PC-9 (cell line): ENCODE results near the gene ANO1. TPM values are rescaled to one million over a fixed set of nuclear protein-coding genes. Genes with fewer than 3 reads are reported as not detected.

Experiments used
- BruUV-seq: library from RNA; stranded (reverse); fragments of 400-500 nt; replicated peaks from 2 replicates; lab custom pipeline; 2021; lab: Mats Ljungman, UMichigan
- CTCF ChIA-PET: fragments of 300-600 bp; sonication (Branson Sonifier 250); formaldehyde crosslinking; loops from one replicate; lab custom pipeline; 2022; ENCODE audit warnings: antibody characterized with exemption; lab: Charles Lee
- POLR2A ChIA-PET: fragments of 300-600 bp; sonication (Branson Sonifier 250); formaldehyde crosslinking; loops from one replicate; lab custom pipeline; 2022; ENCODE audit warnings: antibody characterized with exemption; ENCODE audit not compliant: unreplicated experiment; lab: Charles Lee
- DNase-seq, 2 experiments: peaks; one replicate each; pipeline versions ENCODE4 v3.0.0 to v3.0.0-alpha.2; 2015 to 2022; ENCODE audit warnings: mixed read lengths in 1 of 2
- H2AFZ ChIP-seq: fragments of 200-600 bp; sonication (generic); 2 replicates; pipeline ENCODE4 v1.8.1; 2017; ENCODE audit warnings: antibody characterized with exemption
- H3F3A ChIP-seq: fragments of 200-600 bp; sonication (generic); 2 replicates; pipeline ENCODE4 v1.8.1; 2017; ENCODE audit warnings: antibody characterized with exemption, mild to moderate bottlenecking, low read depth; ENCODE audit not compliant: insufficient read depth
- H3K27ac ChIP-seq: fragments of 200-600 bp; sonication (generic); 2 replicates; pipeline ENCODE4 v1.6.1; 2016; ENCODE audit warnings: mixed run types
- H3K27me3 ChIP-seq: fragments of 200-600 bp; sonication (generic); 2 replicates; pipeline ENCODE4 v1.6.1; 2016; ENCODE audit warnings: low read depth, mixed run types; ENCODE audit not compliant: insufficient read depth
- H3K36me3 ChIP-seq: fragments of 200-600 bp; sonication (generic); 2 replicates; pipeline ENCODE4 v1.6.1; 2016; ENCODE audit warnings: low read depth, mixed run types
- H3K4me1 ChIP-seq: fragments of 200-600 bp; sonication (generic); replicated peaks from 2 replicates; pipeline ENCODE4 v1.6.1; 2016; ENCODE audit warnings: mixed run types; ENCODE audit not compliant: insufficient read depth
- H3K4me2 ChIP-seq: fragments of 200-600 bp; sonication (generic); 2 replicates; pipeline ENCODE4 v1.6.1; 2017; ENCODE audit warnings: mixed run types
- H3K4me3 ChIP-seq: fragments of 200-600 bp; sonication (generic); 2 replicates; pipeline ENCODE4 v1.6.1; 2016; ENCODE audit warnings: mixed run types
- H3K79me2 ChIP-seq: fragments of 200-600 bp; sonication (generic); 2 replicates; pipeline ENCODE4 v1.6.1; 2017; ENCODE audit warnings: low read depth, mixed run types
- H3K9me2 ChIP-seq: fragments of 200-600 bp; sonication (generic); 2 replicates; pipeline ENCODE4 v1.8.1; 2017; ENCODE audit warnings: mild to moderate bottlenecking; ENCODE audit not compliant: insufficient read depth
- H3K9me3 ChIP-seq: fragments of 200-600 bp; sonication (generic); 2 replicates; pipeline ENCODE4 v1.8.1; 2016; ENCODE audit warnings: low read depth; ENCODE audit not compliant: insufficient read depth
- H4K20me1 ChIP-seq: fragments of 200-600 bp; sonication (generic); 2 replicates; pipeline ENCODE4 v1.8.1; 2017; ENCODE audit not compliant: insufficient read depth
- EZH2 ChIP-seq: fragments of 200-600 bp; sonication (generic); IDR thresholded peaks from 2 replicates; pipeline ENCODE4 v1.8.0; 2017; ENCODE audit warnings: antibody characterized with exemption, low read depth
- intact Hi-C: fragments of 100-400 bp; cut with micrococcal nuclease; formaldehyde crosslinking; loops from one replicate; pipeline ENCODE4 v1.10.0; 2022; ENCODE audit not compliant: unreplicated experiment
- total RNA-seq: library from RNA; stranded (reverse); gene quantifications from 2 replicates; pipeline ENCODE4 v1.2.3, GENCODE V29; 2021
- TF ChIP-seq, protein P1 (sequence below): fragments of 200-600 bp; sonication (generic); conservative IDR thresholded peaks from 2 replicates; pipeline ENCODE4 v1.6.1; 2017; ENCODE audit warnings: mixed run types, antibody characterized with exemption, mild to moderate bottlenecking, moderate library complexity

Gene ANO1
- total RNA-seq, 1 experiment from 2014 or later = 107 TPM

DNA sequence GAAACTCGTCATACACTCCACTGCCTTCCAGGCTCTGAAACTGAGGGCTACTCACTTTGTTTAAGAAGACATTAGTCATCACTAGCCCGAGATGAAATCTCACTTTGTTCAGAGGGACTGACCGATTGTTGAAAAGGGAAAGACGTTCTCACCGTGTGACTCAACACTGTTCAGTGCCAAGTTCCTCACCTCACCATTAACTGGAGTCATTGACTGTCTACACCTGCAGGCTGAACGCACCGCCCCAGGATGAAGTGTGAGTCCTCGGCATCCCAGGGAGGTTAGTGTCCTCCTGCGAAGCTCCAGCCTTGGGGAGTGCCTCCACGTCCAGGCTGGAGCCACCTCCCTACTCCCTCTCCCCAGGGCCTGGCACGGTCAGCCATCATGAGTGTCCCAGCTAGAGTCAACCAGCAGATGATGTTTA, 155.4 kb downstream of the ANO1 start:
- Histone ChIP-seq H3K4me3 (no peak overlapping the region), H3K36me3 (no peaks in the 10 kb centered on the region), H4K20me1 (no peaks in the 10 kb centered on the region; the same call in 1 of the 2 replicates), H2AFZ (no peak overlapping the region), H3K4me1 (peaks cover 24% of the 10 kb centered on the region), H3K27me3 (no peaks in the 10 kb centered on the region), H3F3A (peaks cover 40% of the 10 kb centered on the region), H3K4me2 (peak overlapping the region; percentile 59), H3K27ac (peak overlapping the region; percentile 97), H3K9me3 (no peaks in the 10 kb centered on the region), H3K9me2 (no peaks in the 10 kb centered on the region), H3K79me2 (no peaks in the 10 kb centered on the region)
- TF ChIP-seq, protein P1, sequence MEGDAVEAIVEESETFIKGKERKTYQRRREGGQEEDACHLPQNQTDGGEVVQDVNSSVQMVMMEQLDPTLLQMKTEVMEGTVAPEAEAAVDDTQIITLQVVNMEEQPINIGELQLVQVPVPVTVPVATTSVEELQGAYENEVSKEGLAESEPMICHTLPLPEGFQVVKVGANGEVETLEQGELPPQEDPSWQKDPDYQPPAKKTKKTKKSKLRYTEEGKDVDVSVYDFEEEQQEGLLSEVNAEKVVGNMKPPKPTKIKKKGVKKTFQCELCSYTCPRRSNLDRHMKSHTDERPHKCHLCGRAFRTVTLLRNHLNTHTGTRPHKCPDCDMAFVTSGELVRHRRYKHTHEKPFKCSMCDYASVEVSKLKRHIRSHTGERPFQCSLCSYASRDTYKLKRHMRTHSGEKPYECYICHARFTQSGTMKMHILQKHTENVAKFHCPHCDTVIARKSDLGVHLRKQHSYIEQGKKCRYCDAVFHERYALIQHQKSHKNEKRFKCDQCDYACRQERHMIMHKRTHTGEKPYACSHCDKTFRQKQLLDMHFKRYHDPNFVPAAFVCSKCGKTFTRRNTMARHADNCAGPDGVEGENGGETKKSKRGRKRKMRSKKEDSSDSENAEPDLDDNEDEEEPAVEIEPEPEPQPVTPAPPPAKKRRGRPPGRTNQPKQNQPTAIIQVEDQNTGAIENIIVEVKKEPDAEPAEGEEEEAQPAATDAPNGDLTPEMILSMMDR = no peak
- TF ChIP-seq EZH2 = no peak
- ChIA-PET CTCF (interaction anchor here (0.6 kb wide), 2 partner anchors 440 to 903 kb away, joined by 4 to 7 read pairs; no protein-coding TSS in a partner anchor), POLR2A (interaction anchor here (0.5 to 0.7 kb wide), 3 partner anchors 11 to 559 kb away, joined by 3 read pairs; no protein-coding TSS in a partner anchor)
- intact Hi-C loops = loop anchor here (1.0 kb wide), 2 partner anchors 11 to 37 kb away; partner anchors contain the start of gene PPFIA1
- no TSS peak for BruUV-seq
- DNase-seq = peak; percentile 96 to 100

DNA sequence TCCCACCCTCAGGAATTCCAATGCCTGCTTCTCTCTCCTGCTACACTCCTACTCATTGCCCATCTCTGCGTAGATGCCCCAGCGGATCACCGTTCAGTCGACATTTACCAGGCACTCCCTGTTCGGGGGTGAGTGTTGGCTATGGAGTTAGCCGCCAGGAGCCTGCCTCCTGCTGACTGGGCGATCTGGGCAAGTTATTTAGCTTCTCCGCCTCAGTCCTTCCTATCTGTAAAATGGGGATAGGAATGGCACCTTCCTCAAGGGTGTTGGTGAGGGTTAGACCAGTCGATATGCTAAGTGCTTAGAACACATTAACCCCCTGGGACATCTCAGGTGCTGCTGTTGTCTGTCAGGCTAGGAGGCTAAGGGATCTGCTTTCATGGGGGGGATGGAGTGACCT, 155.8 kb downstream of the ANO1 start:
- Histone ChIP-seq H3K4me2 (peak overlapping the region; percentile 59), H3K27ac (peak overlapping the region; percentile 97), H3K9me3 (no peaks in the 10 kb centered on the region), H3K9me2 (no peaks in the 10 kb centered on the region), H3K79me2 (no peaks in the 10 kb centered on the region), H3K4me3 (no peak overlapping the region), H3K36me3 (no peaks in the 10 kb centered on the region), H3K4me1 (peaks cover 24% of the 10 kb centered on the region), H2AFZ (no peak overlapping the region), H3K27me3 (no peaks in the 10 kb centered on the region), H4K20me1 (no peaks in the 10 kb centered on the region; the same call in 1 of the 2 replicates), H3F3A (peaks cover 40% of the 10 kb centered on the region)
- CTCF ChIA-PET = interaction anchor here (0.6 kb wide), 1 partner anchor 441 kb away, joined by 7 read pairs; no protein-coding TSS in a partner anchor
- TSS peak; percentile 57 for BruUV-seq
- DNase-seq = no peak
- intact Hi-C loops = loop anchor here (1.0 kb wide), 2 partner anchors 10 to 36 kb away; partner anchors contain the start of gene PPFIA1
- POLR2A ChIA-PET = interaction anchor here (0.5 to 0.7 kb wide), 4 partner anchors 10 to 560 kb away, joined by 3 read pairs; no protein-coding TSS in a partner anchor
- TF ChIP-seq, protein P1 = no peak
- TF ChIP-seq EZH2 = no peak

Other genes starting within 250 kb of the ANO1 start
- 47.8 and 50.5 TPM in 2 replicates for gene FADD, start 125.0 kb downstream of the ANO1 start, total RNA-seq
- 81.1 and 86.8 TPM in 2 replicates for gene PPFIA1, start 192.4 kb downstream of the ANO1 start, total RNA-seq